ENCODE data around the gene MRPS10. TPM values are rescaled to one million over a fixed set of nuclear protein-coding genes. Genes with fewer than 3 reads are reported as not detected.

The MRPS10 gene
- total RNA-seq, 1 experiment from 2014 or later, result 62.9 TPM

- intact Hi-C loops (cut with micrococcal nuclease), result no loop called here
- no peaks in the 10 kb centered on the region for H3K9me3 Mint-ChIP-seq (ENCODE audit: unreplicated experiment)
- H3K36me3 Mint-ChIP-seq (ENCODE audit: insufficient read depth, unreplicated experiment), result no peaks in the 10 kb centered on the region
- H3K27ac Mint-ChIP-seq (ENCODE audit: low read depth, unreplicated experiment), result no peak overlapping the region
- no peaks in the 10 kb centered on the region for H3K27me3 Mint-ChIP-seq (ENCODE audit: insufficient read depth, unreplicated experiment)
- POLR2A ChIA-PET, result interaction anchor here (1.7 kb wide), 1 partner anchor 84 kb away, joined by 3 read pairs; no protein-coding TSS in a partner anchor
- CTCF ChIA-PET, result interaction anchor here (1.1 kb wide), 1 partner anchor 368 kb away, joined by 4 read pairs; no protein-coding TSS in a partner anchor
- TF ChIP-seq CTCF (IDR thresholded peaks at IDR 0.05; ENCODE audit: unreplicated experiment), result no peak
- no peaks in the 10 kb centered on the region for H3K4me1 Mint-ChIP-seq (ENCODE audit: insufficient read depth, unreplicated experiment)
- no peak for DNase-seq (ENCODE audit: unreplicated experiment)
- no peak overlapping the region for H3K4me3 Mint-ChIP-seq (ENCODE audit: unreplicated experiment)
- BruUV-seq (replicated peaks), result no TSS peak
Observed at GRCh38 chr6:42179261-42179944, 38.3 kb downstream of the MRPS10 start.

GRCh38 chr6:42177514-42178364 lies 39.9 kb downstream of the MRPS10 start:
- Mint-ChIP-seq H3K4me1 (ENCODE audit: insufficient read depth, unreplicated experiment) (no peaks in the 10 kb centered on the region), H3K9me3 (ENCODE audit: unreplicated experiment) (no peaks in the 10 kb centered on the region), H3K4me3 (ENCODE audit: unreplicated experiment) (no peak overlapping the region), H3K27ac (ENCODE audit: low read depth, unreplicated experiment) (no peak overlapping the region), H3K36me3 (ENCODE audit: insufficient read depth, unreplicated experiment) (no peaks in the 10 kb centered on the region), H3K27me3 (ENCODE audit: insufficient read depth, unreplicated experiment) (no peaks in the 10 kb centered on the region)
- no TSS peak for BruUV-seq (replicated peaks)
- intact Hi-C loops (cut with micrococcal nuclease), result no loop called here
- no peak for TF ChIP-seq CTCF (IDR thresholded peaks at IDR 0.05; ENCODE audit: unreplicated experiment)
- CTCF ChIA-PET, result interaction anchor here (0.7 to 1.3 kb wide), 4 partner anchors 17 to 369 kb away, joined by 3 read pairs; no protein-coding TSS in a partner anchor
- POLR2A ChIA-PET, result interaction anchor here (0.7 kb wide), 1 partner anchor 12 kb away, joined by 3 read pairs; no protein-coding TSS in a partner anchor
- DNase-seq (ENCODE audit: unreplicated experiment), result no peak

GRCh38 chr6:42176981-42177380 lies 40.7 kb downstream of the MRPS10 start:
- ChIA-PET CTCF (interaction anchor here (1.0 to 1.3 kb wide), 3 partner anchors 16 to 370 kb away, joined by 3 read pairs; no protein-coding TSS in a partner anchor), POLR2A (no interaction called here)
- no peak for TF ChIP-seq CTCF (IDR thresholded peaks at IDR 0.05; ENCODE audit: unreplicated experiment)
- no peak for DNase-seq (ENCODE audit: unreplicated experiment)
- H3K27me3 Mint-ChIP-seq (ENCODE audit: insufficient read depth, unreplicated experiment), result no peaks in the 10 kb centered on the region
- H3K4me3 Mint-ChIP-seq (ENCODE audit: unreplicated experiment), result no peak overlapping the region
- intact Hi-C loops (cut with micrococcal nuclease), result no loop called here
- no peaks in the 10 kb centered on the region for H3K36me3 Mint-ChIP-seq (ENCODE audit: insufficient read depth, unreplicated experiment)
- no peaks in the 10 kb centered on the region for H3K9me3 Mint-ChIP-seq (ENCODE audit: unreplicated experiment)
- H3K4me1 Mint-ChIP-seq (ENCODE audit: insufficient read depth, unreplicated experiment), result no peaks in the 10 kb centered on the region
- no TSS peak for BruUV-seq (replicated peaks)
- H3K27ac Mint-ChIP-seq (ENCODE audit: low read depth, unreplicated experiment), result no peak overlapping the region

- no peaks in the 10 kb centered on the region for H3K27me3 Mint-ChIP-seq (ENCODE audit: insufficient read depth, unreplicated experiment)
- H3K9me3 Mint-ChIP-seq (ENCODE audit: unreplicated experiment), result no peaks in the 10 kb centered on the region
- peak; percentile 23 for DNase-seq (ENCODE audit: unreplicated experiment)
- H3K36me3 Mint-ChIP-seq (ENCODE audit: insufficient read depth, unreplicated experiment), result no peaks in the 10 kb centered on the region
- TF ChIP-seq CTCF (IDR thresholded peaks at IDR 0.05; ENCODE audit: unreplicated experiment), result no peak
- no TSS peak for BruUV-seq (replicated peaks)
- intact Hi-C loops (cut with micrococcal nuclease), result no loop called here
- ChIA-PET CTCF (no interaction called here), POLR2A (no interaction called here)
- H3K27ac Mint-ChIP-seq (ENCODE audit: low read depth, unreplicated experiment), result no peak overlapping the region
- H3K4me3 Mint-ChIP-seq (ENCODE audit: unreplicated experiment), result no peak overlapping the region
- H3K4me1 Mint-ChIP-seq (ENCODE audit: insufficient read depth, unreplicated experiment), result no peaks in the 10 kb centered on the region
Observed at GRCh38 chr6:42175860-42176259, 41.8 kb downstream of the MRPS10 start.

Data from MCF 10A (cell line).